Esophagus squamous epithelium (tissue), 4 donors: ENCODE data around the gene SNX9.

ENCODE experiments used
- POLR2A ChIP-seq, 4 donors: fragments of 450-650 bp; IDR thresholded peaks; one replicate each; pipeline ENCODE4 v1.6.1; 2017; ENCODE audit warnings: antibody characterized with exemption in 4 of 4, mild to moderate bottlenecking in 4 of 4, moderate library complexity in 3 of 4
- TF ChIP-seq, protein P1 (sequence below), 6 experiments: fragments of 450-650 bp in 4 of 6; fragments of 200-600 bp in 2 of 6; sonication (generic) in 2 of 6; IDR thresholded peaks; one replicate each; pipeline ENCODE4 v1.5.1; 2016 to 2019; ENCODE audit warnings: antibody characterized with exemption in 6 of 6, mild to moderate bottlenecking in 4 of 6, moderate library complexity in 4 of 6

DNA sequence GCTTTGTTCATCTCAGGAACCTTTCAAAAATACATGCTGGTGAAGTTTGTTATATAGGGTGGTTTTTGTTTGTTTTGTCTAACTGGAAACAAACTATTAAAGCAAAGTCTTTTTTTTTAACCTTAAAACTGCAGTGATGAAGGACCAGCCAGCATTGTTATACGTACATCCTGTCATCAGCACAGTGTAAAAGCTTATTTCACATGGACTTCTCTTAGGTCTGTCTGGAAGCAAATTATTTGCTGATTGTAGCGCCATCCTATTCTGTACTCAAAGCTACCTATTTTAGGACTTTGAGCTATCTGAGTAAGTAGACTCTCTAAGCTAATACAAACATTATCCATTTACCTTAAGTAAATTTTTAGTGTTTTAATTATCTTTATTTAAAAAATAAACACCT is 61.7 kb downstream of the SNX9 start:
- TF ChIP-seq, protein P1, sequence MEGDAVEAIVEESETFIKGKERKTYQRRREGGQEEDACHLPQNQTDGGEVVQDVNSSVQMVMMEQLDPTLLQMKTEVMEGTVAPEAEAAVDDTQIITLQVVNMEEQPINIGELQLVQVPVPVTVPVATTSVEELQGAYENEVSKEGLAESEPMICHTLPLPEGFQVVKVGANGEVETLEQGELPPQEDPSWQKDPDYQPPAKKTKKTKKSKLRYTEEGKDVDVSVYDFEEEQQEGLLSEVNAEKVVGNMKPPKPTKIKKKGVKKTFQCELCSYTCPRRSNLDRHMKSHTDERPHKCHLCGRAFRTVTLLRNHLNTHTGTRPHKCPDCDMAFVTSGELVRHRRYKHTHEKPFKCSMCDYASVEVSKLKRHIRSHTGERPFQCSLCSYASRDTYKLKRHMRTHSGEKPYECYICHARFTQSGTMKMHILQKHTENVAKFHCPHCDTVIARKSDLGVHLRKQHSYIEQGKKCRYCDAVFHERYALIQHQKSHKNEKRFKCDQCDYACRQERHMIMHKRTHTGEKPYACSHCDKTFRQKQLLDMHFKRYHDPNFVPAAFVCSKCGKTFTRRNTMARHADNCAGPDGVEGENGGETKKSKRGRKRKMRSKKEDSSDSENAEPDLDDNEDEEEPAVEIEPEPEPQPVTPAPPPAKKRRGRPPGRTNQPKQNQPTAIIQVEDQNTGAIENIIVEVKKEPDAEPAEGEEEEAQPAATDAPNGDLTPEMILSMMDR (IDR thresholded peaks at IDR 0.05): no peak
- no peak for TF ChIP-seq POLR2A (IDR thresholded peaks at IDR 0.05)
